ENCODE results near the gene AANAT.

DNA sequence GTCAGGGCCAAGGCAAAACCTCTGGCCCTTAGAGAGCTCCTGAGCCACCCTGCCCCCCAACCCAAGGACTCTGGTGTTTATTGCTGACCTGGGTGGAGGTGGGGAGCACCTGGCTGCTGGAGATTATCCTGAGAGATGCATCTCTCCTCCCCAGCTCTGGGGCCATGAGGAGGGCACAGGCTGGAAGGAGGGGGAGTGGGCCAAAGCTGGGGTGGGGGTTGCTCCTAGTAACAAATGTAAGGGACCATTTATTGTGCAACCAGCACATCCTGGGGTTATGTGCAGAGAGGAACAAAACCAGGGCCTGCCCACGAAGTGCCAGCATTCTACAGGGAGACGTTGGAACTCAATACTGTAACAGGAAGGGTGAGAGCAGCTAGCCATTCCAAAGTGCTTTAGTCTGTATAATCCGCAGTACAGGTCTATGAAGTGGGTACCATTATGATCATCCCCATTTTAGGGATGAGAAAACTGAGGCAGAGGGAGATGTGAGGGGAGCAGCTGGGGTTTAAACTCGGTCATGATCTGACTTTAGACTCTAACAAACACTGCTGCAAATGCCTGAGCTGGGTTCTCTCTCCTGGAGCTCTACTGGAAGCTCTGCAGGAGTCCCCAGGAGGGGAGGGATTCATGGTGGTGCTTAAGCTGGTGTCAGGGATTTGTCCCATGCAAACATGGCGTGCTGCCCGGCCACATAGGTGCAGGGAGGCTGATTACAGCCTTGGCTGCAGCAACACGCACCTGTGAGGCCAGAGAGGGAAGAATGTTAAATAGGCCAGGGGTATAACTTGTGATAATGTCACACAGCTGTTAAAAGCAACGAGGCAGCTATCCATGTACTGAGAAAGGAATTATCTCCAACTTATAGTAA is 35.2 kb downstream of the AANAT start:
- TF ChIP-seq, protein P1, sequence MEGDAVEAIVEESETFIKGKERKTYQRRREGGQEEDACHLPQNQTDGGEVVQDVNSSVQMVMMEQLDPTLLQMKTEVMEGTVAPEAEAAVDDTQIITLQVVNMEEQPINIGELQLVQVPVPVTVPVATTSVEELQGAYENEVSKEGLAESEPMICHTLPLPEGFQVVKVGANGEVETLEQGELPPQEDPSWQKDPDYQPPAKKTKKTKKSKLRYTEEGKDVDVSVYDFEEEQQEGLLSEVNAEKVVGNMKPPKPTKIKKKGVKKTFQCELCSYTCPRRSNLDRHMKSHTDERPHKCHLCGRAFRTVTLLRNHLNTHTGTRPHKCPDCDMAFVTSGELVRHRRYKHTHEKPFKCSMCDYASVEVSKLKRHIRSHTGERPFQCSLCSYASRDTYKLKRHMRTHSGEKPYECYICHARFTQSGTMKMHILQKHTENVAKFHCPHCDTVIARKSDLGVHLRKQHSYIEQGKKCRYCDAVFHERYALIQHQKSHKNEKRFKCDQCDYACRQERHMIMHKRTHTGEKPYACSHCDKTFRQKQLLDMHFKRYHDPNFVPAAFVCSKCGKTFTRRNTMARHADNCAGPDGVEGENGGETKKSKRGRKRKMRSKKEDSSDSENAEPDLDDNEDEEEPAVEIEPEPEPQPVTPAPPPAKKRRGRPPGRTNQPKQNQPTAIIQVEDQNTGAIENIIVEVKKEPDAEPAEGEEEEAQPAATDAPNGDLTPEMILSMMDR (conservative IDR thresholded peaks at IDR 0.05 in 1 of 2, IDR thresholded peaks at IDR 0.05 in 1 of 2; ENCODE audit: extremely low read depth in 1 of 2, insufficient read depth in 1 of 2, low read depth in 1 of 2, low read length in 2 of 2): no peak
- no peak for TF ChIP-seq EZH2 (IDR thresholded peaks at IDR 0.05; ENCODE audit: borderline replicate concordance, low read length)

Data from mammary epithelial cell (primary cell).